Lower leg skin (tissue), 3 donors: ENCODE data around the gene EVI2A.

ENCODE experiments used
- POLR2A ChIP-seq, 2 donors: fragments of 450-650 bp; IDR thresholded peaks; one replicate each; pipeline ENCODE4 v1.6.1; 2016 to 2017; ENCODE audit warnings: antibody characterized with exemption in 2 of 2, mild to moderate bottlenecking in 1 of 2, moderate library complexity in 1 of 2
- TF ChIP-seq, protein P1 (sequence below), 3 donors: fragments of 450-650 bp; IDR thresholded peaks; one replicate each; pipeline ENCODE4 v1.5.1; 2016; ENCODE audit warnings: antibody characterized with exemption in 3 of 3, mild to moderate bottlenecking in 3 of 3, moderate library complexity in 2 of 3

DNA sequence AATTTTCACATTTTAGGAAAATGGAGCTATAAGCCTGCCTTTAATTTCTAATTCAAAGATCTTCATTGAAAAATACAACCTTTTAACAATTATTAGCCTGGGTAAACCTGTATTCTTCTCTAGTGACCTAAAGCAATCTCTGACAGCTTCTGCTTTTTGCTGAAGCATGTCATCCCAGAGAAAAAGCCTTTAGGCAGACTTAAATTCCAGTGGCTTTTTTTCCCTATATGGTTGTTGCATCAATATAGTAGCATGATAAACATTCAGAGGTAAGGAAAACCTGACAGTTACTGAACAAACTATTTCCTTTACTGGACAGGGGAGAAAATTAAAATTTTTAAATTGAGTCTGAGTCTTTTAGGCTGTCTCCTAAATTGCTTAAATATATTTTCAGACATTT is 7.8 kb upstream of the EVI2A start:
- TF ChIP-seq, protein P1, sequence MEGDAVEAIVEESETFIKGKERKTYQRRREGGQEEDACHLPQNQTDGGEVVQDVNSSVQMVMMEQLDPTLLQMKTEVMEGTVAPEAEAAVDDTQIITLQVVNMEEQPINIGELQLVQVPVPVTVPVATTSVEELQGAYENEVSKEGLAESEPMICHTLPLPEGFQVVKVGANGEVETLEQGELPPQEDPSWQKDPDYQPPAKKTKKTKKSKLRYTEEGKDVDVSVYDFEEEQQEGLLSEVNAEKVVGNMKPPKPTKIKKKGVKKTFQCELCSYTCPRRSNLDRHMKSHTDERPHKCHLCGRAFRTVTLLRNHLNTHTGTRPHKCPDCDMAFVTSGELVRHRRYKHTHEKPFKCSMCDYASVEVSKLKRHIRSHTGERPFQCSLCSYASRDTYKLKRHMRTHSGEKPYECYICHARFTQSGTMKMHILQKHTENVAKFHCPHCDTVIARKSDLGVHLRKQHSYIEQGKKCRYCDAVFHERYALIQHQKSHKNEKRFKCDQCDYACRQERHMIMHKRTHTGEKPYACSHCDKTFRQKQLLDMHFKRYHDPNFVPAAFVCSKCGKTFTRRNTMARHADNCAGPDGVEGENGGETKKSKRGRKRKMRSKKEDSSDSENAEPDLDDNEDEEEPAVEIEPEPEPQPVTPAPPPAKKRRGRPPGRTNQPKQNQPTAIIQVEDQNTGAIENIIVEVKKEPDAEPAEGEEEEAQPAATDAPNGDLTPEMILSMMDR (IDR thresholded peaks at IDR 0.05), result no peak
- no peak for TF ChIP-seq POLR2A (IDR thresholded peaks at IDR 0.05)
